B cell (primary cell): ENCODE results near the gene ASCL1.

ENCODE experiments used
- EZH2 ChIP-seq: IDR thresholded peaks from 2 replicates; pipeline ENCODE4 v1.6.1; 2012; ENCODE audit warnings: borderline replicate concordance, low read depth, mild to moderate bottlenecking, moderate library complexity, low read length; ENCODE audit not compliant: insufficient read depth, poor library complexity, severe bottlenecking
- TF ChIP-seq, protein P1 (sequence below): fragments of 200-600 bp; IDR thresholded peaks from one replicate; pipeline ENCODE4 v1.8.0; 2022; ENCODE audit warnings: antibody characterized with exemption, mild to moderate bottlenecking

DNA sequence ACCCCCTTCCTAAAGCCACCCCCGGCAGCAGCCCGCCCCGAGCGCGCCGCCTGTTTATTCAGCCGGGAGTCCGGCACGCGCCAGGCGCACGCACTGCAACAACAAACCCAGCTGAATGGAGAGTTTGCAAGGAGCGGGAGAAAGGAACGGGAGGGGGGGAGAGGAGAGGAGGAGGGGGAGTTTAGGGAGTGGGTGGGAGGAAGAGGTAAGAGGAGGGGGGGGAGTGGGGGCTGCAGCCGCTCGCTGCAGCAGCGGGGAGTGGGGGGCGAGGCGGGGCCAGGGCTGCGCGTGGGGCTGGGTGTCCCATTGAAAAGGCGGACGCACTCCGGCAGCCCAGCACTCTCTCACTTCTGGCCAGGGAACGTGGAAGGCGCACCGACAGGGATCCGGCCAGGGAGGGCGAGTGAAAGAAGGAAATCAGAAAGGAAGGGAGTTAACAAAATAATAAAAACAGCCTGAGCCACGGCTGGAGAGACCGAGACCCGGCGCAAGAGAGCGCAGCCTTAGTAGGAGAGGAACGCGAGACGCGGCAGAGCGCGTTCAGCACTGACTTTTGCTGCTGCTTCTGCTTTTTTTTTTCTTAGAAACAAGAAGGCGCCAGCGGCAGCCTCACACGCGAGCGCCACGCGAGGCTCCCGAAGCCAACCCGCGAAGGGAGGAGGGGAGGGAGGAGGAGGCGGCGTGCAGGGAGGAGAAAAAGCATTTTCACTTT, at the start of gene ASCL1:
- TF ChIP-seq, protein P1, sequence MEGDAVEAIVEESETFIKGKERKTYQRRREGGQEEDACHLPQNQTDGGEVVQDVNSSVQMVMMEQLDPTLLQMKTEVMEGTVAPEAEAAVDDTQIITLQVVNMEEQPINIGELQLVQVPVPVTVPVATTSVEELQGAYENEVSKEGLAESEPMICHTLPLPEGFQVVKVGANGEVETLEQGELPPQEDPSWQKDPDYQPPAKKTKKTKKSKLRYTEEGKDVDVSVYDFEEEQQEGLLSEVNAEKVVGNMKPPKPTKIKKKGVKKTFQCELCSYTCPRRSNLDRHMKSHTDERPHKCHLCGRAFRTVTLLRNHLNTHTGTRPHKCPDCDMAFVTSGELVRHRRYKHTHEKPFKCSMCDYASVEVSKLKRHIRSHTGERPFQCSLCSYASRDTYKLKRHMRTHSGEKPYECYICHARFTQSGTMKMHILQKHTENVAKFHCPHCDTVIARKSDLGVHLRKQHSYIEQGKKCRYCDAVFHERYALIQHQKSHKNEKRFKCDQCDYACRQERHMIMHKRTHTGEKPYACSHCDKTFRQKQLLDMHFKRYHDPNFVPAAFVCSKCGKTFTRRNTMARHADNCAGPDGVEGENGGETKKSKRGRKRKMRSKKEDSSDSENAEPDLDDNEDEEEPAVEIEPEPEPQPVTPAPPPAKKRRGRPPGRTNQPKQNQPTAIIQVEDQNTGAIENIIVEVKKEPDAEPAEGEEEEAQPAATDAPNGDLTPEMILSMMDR, result no peak
- no peak for TF ChIP-seq EZH2
